IMR-90 (cell line): ENCODE measurements around the gene UBE2E2. TPM values are rescaled to one million over a fixed set of nuclear protein-coding genes. Genes with fewer than 3 reads are reported as not detected.

Source experiments
- ATAC-seq: fragments of 200-7000 bp; cut with Tn5 transposase; 2 replicates; pipeline ENCODE4 v1.9.1; 2020; ENCODE audit warnings: low read depth, mild to moderate bottlenecking, moderate library complexity
- BruUV-seq: library from RNA; stranded (reverse); fragments of 400-500 nt; replicated peaks from 2 replicates; lab custom pipeline; 2021; lab: Mats Ljungman, UMichigan
- CTCF ChIA-PET: fragments of 300-600 bp; formaldehyde crosslinking; extraction: SDS; loops from one replicate; lab custom pipeline; 2021; ENCODE audit warnings: antibody characterized with exemption; lab: Yijun Ruan, JAX
- POLR2A ChIA-PET: fragments of 300-600 bp; sonication (Branson Sonifier 250); formaldehyde crosslinking; loops from one replicate; lab custom pipeline; 2022; ENCODE audit warnings: antibody characterized with exemption; ENCODE audit not compliant: unreplicated experiment; lab: Charles Lee
- DNase-seq: peaks from one replicate; pipeline ENCODE4 v3.0.0; 2013
- H2AFZ ChIP-seq: replicated peaks from 2 replicates; pipeline ENCODE3; 2013; ENCODE audit warnings: low read length, mild to moderate bottlenecking; ENCODE audit not compliant: poor library complexity
- H2AK5ac ChIP-seq: 2 replicates; pipeline ENCODE4 v1.6.1; 2013; ENCODE audit warnings: low read depth, low read length, inconsistent platforms
- H2AK9ac ChIP-seq: replicated peaks from 2 replicates; pipeline ENCODE3; 2013; ENCODE audit warnings: mild to moderate bottlenecking, low read depth, low read length, moderate library complexity; ENCODE audit not compliant: poor library complexity
- H2BK120ac ChIP-seq: 2 replicates; pipeline ENCODE4 v1.6.1; 2013; ENCODE audit warnings: low read depth, low read length, inconsistent platforms
- H2BK15ac ChIP-seq: 3 replicates; pipeline ENCODE4 v1.6.1; 2013; ENCODE audit warnings: low read depth, low read length, inconsistent platforms
- H2BK20ac ChIP-seq: 2 replicates; pipeline ENCODE4 v1.6.1; 2013; ENCODE audit warnings: low read depth, mild to moderate bottlenecking, inconsistent platforms, low read length, moderate library complexity
- H2BK5ac ChIP-seq: 2 replicates; pipeline ENCODE4 v1.6.1; 2013; ENCODE audit warnings: mild to moderate bottlenecking, low read depth, low read length, inconsistent platforms; ENCODE audit not compliant: poor library complexity, severe bottlenecking
- H3K14ac ChIP-seq: replicated peaks from 2 replicates; pipeline ENCODE4 v1.6.1; 2013; ENCODE audit warnings: low read depth, low read length, inconsistent platforms
- H3K18ac ChIP-seq: 2 replicates; pipeline ENCODE4 v1.6.1; 2013; ENCODE audit warnings: low read depth, low read length, control low read depth
- H3K23ac ChIP-seq: 2 replicates; pipeline ENCODE4 v1.6.1; 2013; ENCODE audit warnings: low read depth, low read length, inconsistent platforms
- H3K27ac ChIP-seq: 2 replicates; pipeline ENCODE4 v1.5.1; 2013; ENCODE audit warnings: mild to moderate bottlenecking, control low read depth, low read length; ENCODE audit not compliant: insufficient read depth
- H3K27me3 ChIP-seq: 2 replicates; pipeline ENCODE4 v1.6.1; 2013; ENCODE audit warnings: low read length; ENCODE audit not compliant: control insufficient read depth, insufficient read depth
- H3K36me3 ChIP-seq: 2 replicates; pipeline ENCODE4 v1.6.1; 2013; ENCODE audit warnings: low read length, mixed read lengths; ENCODE audit not compliant: control insufficient read depth, insufficient read depth
- H3K4ac ChIP-seq: 2 replicates; pipeline ENCODE4 v1.6.1; 2013; ENCODE audit warnings: low read depth, low read length, inconsistent platforms
- H3K4me1 ChIP-seq: 2 replicates; pipeline ENCODE4 v1.6.1; 2013; ENCODE audit warnings: low read length, mixed read lengths; ENCODE audit not compliant: control insufficient read depth, insufficient read depth
- H3K4me2 ChIP-seq: 2 replicates; pipeline ENCODE4 v1.6.1; 2013; ENCODE audit warnings: low read depth, mild to moderate bottlenecking, control low read depth, low read length, moderate library complexity
- H3K4me3 ChIP-seq: 2 replicates; pipeline ENCODE4 v1.5.1; 2013; ENCODE audit warnings: low read depth, mild to moderate bottlenecking, control low read depth, low read length, moderate library complexity; ENCODE audit not compliant: insufficient read depth
- H3K56ac ChIP-seq: 2 replicates; pipeline ENCODE4 v1.6.1; 2013; ENCODE audit warnings: low read length, inconsistent platforms; ENCODE audit not compliant: insufficient read depth; ENCODE audit errors: extremely low read depth
- H3K79me1 ChIP-seq, 2 experiments: 2 replicates each; pipeline ENCODE4 v1.6.1; 2013; ENCODE audit warnings: low read length in 2 of 2, inconsistent platforms in 1 of 2, low read depth in 1 of 2
- H3K9ac ChIP-seq: 2 replicates; pipeline ENCODE4 v1.6.1; 2013; ENCODE audit warnings: low read depth, low read length, control low read depth
- H3K9me1 ChIP-seq: 2 replicates; pipeline ENCODE4 v1.6.1; 2013; ENCODE audit warnings: low read length, inconsistent platforms; ENCODE audit not compliant: insufficient read depth
- H3K9me3 ChIP-seq: 2 replicates; pipeline ENCODE4 v1.6.1; 2013; ENCODE audit warnings: low read length; ENCODE audit not compliant: control insufficient read depth, insufficient read depth
- H4K20me1 ChIP-seq: 2 replicates; pipeline ENCODE4 v1.6.1; 2013; ENCODE audit warnings: low read length, inconsistent platforms; ENCODE audit not compliant: insufficient read depth
- H4K5ac ChIP-seq: 2 replicates; pipeline ENCODE4 v1.6.1; 2013; ENCODE audit warnings: mild to moderate bottlenecking, low read depth, low read length, control low read depth
- H4K8ac ChIP-seq, 2 experiments: 2 replicates each; pipeline ENCODE4 v1.6.1; 2013; ENCODE audit warnings: low read depth in 2 of 2, low read length in 2 of 2, control low read depth in 1 of 2, inconsistent platforms in 1 of 2
- H4K91ac ChIP-seq: 2 replicates; pipeline ENCODE4 v1.6.1; 2013; ENCODE audit warnings: low read depth, low read length, inconsistent platforms; ENCODE audit not compliant: insufficient read depth
- BHLHE40 ChIP-seq: fragments of 150-350 bp; IDR thresholded peaks from 2 replicates; pipeline ENCODE4 v1.6.1; 2016; ENCODE audit warnings: mild to moderate bottlenecking, low read depth, low read length
- CEBPB ChIP-seq: IDR thresholded peaks from 2 replicates; pipeline ENCODE4 v1.6.1; 2012; ENCODE audit warnings: low read depth, low read length, improper control_type of control experiment
- MAFK ChIP-seq: IDR thresholded peaks from 2 replicates; pipeline ENCODE4 v1.6.1; 2012; ENCODE audit warnings: low read depth, low read length, improper control_type of control experiment
- NFE2L2 ChIP-seq: fragments of 150-350 bp; IDR thresholded peaks from 2 replicates; pipeline ENCODE4 v1.6.1; 2016; ENCODE audit warnings: low read depth, mild to moderate bottlenecking, low read length
- POLR2A ChIP-seq: IDR thresholded peaks from 2 replicates; pipeline ENCODE4 v1.6.1; 2012; ENCODE audit warnings: mild to moderate bottlenecking, low read depth, low read length
- RAD21 ChIP-seq: IDR thresholded peaks from 2 replicates; pipeline ENCODE4 v1.6.1; 2012; ENCODE audit warnings: low read length, improper control_type of control experiment
- RFX5 ChIP-seq: IDR thresholded peaks from 2 replicates; pipeline ENCODE4 v1.8.0; 2012; ENCODE audit warnings: low read depth, mild to moderate bottlenecking, low read length, moderate library complexity
- SMC3 ChIP-seq: fragments of 150-350 bp; IDR thresholded peaks from 2 replicates; pipeline ENCODE4 v1.6.1; 2016; ENCODE audit warnings: low read depth, mild to moderate bottlenecking, antibody characterized with exemption, low read length, moderate library complexity
- WGBS, 2 experiments: methylation state at CpG; one replicate each; pipeline versions ENCODE4 v1.1.5 to v1.1.7; 2013; ENCODE audit warnings: missing lambda C conversion rate in 2 of 2; ENCODE audit not compliant: insufficient read length in 1 of 2; ENCODE audit errors: extremely low coverage in 2 of 2; 5-methylcytosine and 5-hydroxymethylcytosine counted together
- dilution Hi-C: fragments of 300-500 bp; cut with HindIII; formaldehyde crosslinking; loops from one replicate; pipeline ENCODE4 v1.14.3; 2018; ENCODE audit warnings: low sequenced_read_pairs; ENCODE audit not compliant: unreplicated experiment
- in situ Hi-C: fragments of 300-500 bp; cut with MboI; formaldehyde crosslinking; loops from 3 replicates; pipeline ENCODE4 v1.14.3; 2019; ENCODE audit warnings: low sequenced_read_pairs, inconsistent platforms, mixed read lengths
- intact Hi-C: fragments of 100-400 bp; cut with micrococcal nuclease; formaldehyde crosslinking; loops from 2 replicates; pipeline ENCODE4 v1.10.0; 2022
- polyA plus RNA-seq, 3 experiments: library from polyadenylated mRNA; depleted of rRNA; stranded (reverse); fragments of >200 nt; gene quantifications; 2 replicates each; pipeline ENCODE4 v1.2.3, GENCODE V29; 2012; ENCODE audit warnings: low replicate concordance in 1 of 3
- total RNA-seq: library from RNA; depleted of rRNA; stranded (reverse); fragments of >200 nt; gene quantifications from 2 replicates; pipeline ENCODE4 v1.2.3, GENCODE V29; 2012
- TF ChIP-seq, protein P1 (sequence below): fragments of 150-350 bp; IDR thresholded peaks from 2 replicates; pipeline ENCODE4 v1.6.1; 2017; ENCODE audit warnings: mild to moderate bottlenecking, antibody characterized with exemption, low read length, low read depth
- TF ChIP-seq, protein P2 (sequence below): conservative IDR thresholded peaks from 2 replicates; pipeline ENCODE4 v1.5.1; 2012; ENCODE audit warnings: mild to moderate bottlenecking, low read depth, low read length, improper control_type of control experiment
- TF ChIP-seq, protein P3 (sequence below): fragments of 150-350 bp; IDR thresholded peaks from 2 replicates; pipeline ENCODE4 v1.6.1; 2016; ENCODE audit warnings: low read depth, mild to moderate bottlenecking, low read length, moderate library complexity, borderline replicate concordance

The UBE2E2 gene
- total and polyA plus RNA-seq, 2 of the 4 experiments (the other 2 are of a cell fraction): 18.6 to 32.7 TPM

DNA sequence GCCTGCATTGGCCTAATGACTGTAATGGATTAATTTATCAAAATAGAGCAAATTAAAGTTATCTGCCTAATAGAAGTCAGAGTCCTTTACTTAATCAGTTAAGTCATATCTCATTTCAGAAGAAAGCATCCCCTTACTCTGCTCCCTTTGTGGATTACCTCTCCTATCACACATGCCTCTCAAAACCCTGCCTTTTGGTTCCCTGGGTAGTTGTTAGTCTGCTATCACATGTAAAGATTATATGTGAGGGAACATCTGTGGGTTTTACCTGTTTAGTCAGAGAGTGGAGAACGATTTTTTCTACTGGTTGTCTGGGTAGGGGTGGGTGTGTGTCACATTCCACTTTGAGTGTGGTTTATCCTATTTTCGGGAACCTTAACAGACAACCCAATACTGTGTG lies 16.4 kb downstream of the UBE2E2 start:
- Histone ChIP-seq H3K14ac (no peak overlapping the region), H3K4ac (no peak overlapping the region), H2BK20ac (no peak overlapping the region), H4K20me1 (peaks cover 16% of the 10 kb centered on the region; the same call in 1 of the 2 replicates), H2BK5ac (no peak overlapping the region), H4K5ac (no peak overlapping the region), H2AK9ac (no peak overlapping the region), H3K27me3 (no peaks in the 10 kb centered on the region; the same call in 1 of the 2 replicates), H3K9me3 (peaks cover 2% of the 10 kb centered on the region; the same call in 1 of the 2 replicates), H2AK5ac (no peak overlapping the region), H3K4me3 (no peak overlapping the region), H2BK120ac (no peak overlapping the region), H3K79me1 (peaks cover 13 to 21% of the 10 kb centered on the region in 2 experiments; a peak in 3 of 4 replicates), H4K8ac (no peak overlapping the region), H2BK15ac (no peak overlapping the region), H3K36me3 (no peaks in the 10 kb centered on the region), H3K4me2 (no peak overlapping the region), H3K9me1 (peaks cover 3% of the 10 kb centered on the region), H4K91ac (no peak overlapping the region), H3K4me1 (no peaks in the 10 kb centered on the region), H3K9ac (no peak overlapping the region), H3K27ac (no peak overlapping the region), H3K18ac (no peak overlapping the region), H3K23ac (no peak overlapping the region), H2AFZ (no peak overlapping the region), H3K56ac (no peak overlapping the region)
- no peak for ATAC-seq
- TF ChIP-seq CEBPB (no peak), MAFK (no peak), RFX5 (no peak), RAD21 (no peak), NFE2L2 (no peak), SMC3 (no peak), POLR2A (no peak), BHLHE40 (no peak)
- TF ChIP-seq, protein P1, sequence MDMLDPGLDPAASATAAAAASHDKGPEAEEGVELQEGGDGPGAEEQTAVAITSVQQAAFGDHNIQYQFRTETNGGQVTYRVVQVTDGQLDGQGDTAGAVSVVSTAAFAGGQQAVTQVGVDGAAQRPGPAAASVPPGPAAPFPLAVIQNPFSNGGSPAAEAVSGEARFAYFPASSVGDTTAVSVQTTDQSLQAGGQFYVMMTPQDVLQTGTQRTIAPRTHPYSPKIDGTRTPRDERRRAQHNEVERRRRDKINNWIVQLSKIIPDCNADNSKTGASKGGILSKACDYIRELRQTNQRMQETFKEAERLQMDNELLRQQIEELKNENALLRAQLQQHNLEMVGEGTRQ: no peak
- TF ChIP-seq, protein P2, sequence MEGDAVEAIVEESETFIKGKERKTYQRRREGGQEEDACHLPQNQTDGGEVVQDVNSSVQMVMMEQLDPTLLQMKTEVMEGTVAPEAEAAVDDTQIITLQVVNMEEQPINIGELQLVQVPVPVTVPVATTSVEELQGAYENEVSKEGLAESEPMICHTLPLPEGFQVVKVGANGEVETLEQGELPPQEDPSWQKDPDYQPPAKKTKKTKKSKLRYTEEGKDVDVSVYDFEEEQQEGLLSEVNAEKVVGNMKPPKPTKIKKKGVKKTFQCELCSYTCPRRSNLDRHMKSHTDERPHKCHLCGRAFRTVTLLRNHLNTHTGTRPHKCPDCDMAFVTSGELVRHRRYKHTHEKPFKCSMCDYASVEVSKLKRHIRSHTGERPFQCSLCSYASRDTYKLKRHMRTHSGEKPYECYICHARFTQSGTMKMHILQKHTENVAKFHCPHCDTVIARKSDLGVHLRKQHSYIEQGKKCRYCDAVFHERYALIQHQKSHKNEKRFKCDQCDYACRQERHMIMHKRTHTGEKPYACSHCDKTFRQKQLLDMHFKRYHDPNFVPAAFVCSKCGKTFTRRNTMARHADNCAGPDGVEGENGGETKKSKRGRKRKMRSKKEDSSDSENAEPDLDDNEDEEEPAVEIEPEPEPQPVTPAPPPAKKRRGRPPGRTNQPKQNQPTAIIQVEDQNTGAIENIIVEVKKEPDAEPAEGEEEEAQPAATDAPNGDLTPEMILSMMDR: no peak
- TF ChIP-seq, protein P3, sequence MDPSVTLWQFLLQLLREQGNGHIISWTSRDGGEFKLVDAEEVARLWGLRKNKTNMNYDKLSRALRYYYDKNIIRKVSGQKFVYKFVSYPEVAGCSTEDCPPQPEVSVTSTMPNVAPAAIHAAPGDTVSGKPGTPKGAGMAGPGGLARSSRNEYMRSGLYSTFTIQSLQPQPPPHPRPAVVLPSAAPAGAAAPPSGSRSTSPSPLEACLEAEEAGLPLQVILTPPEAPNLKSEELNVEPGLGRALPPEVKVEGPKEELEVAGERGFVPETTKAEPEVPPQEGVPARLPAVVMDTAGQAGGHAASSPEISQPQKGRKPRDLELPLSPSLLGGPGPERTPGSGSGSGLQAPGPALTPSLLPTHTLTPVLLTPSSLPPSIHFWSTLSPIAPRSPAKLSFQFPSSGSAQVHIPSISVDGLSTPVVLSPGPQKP: no peak
- BruUV-seq: no TSS peak
- dilution Hi-C loops: no loop called here
- in situ Hi-C loops: no loop called here
- DNase-seq: no peak
- WGBS, 2 experiments: no CpG with 5 or more reads among the region's 2 CpGs
- intact Hi-C loops: no loop called here
- CTCF ChIA-PET: interaction anchor here (0.5 kb wide), 1 partner anchor 785 kb away, joined by 3 read pairs; no protein-coding TSS in a partner anchor
- POLR2A ChIA-PET: no interaction called here
